HEK293 (cell line): ENCODE data around the gene CCDC57.

ENCODE experiments used
- BCL11B ChIP-seq: fragments of 450-650 bp; formaldehyde crosslinking; IDR thresholded peaks from 2 replicates; pipeline ENCODE4 v1.5.1; 2016; ENCODE audit warnings: low read depth, missing biosample characterization, missing genetic modification characterization
- EGR2 ChIP-seq: fragments of 450-650 bp; formaldehyde crosslinking; IDR thresholded peaks from 2 replicates; pipeline ENCODE4 v1.5.1; 2016; ENCODE audit warnings: low read depth, missing biosample characterization, missing genetic modification characterization
- KLF1 ChIP-seq: fragments of 450-650 bp; formaldehyde crosslinking; IDR thresholded peaks from 2 replicates; pipeline ENCODE4 v1.5.1; 2016; ENCODE audit warnings: missing biosample characterization, missing genetic modification characterization
- KLF9 ChIP-seq: fragments of 450-650 bp; formaldehyde crosslinking; IDR thresholded peaks from 2 replicates; pipeline ENCODE4 v1.5.1; 2016; ENCODE audit warnings: missing biosample characterization, missing genetic modification characterization, low read depth
- SCRT2 ChIP-seq: fragments of 450-650 bp; formaldehyde crosslinking; IDR thresholded peaks from 2 replicates; pipeline ENCODE4 v1.5.1; 2016; ENCODE audit warnings: missing biosample characterization, missing genetic modification characterization
- SP2 ChIP-seq: fragments of 450-650 bp; formaldehyde crosslinking; IDR thresholded peaks from 2 replicates; pipeline ENCODE4 v1.5.1; 2016; ENCODE audit warnings: missing biosample characterization, missing genetic modification characterization
- ZBTB20 ChIP-seq: fragments of 450-650 bp; formaldehyde crosslinking; IDR thresholded peaks from 2 replicates; pipeline ENCODE4 v1.5.1; 2016; ENCODE audit warnings: missing biosample characterization, missing genetic modification characterization
- ZBTB8A ChIP-seq: fragments of 450-650 bp; formaldehyde crosslinking; IDR thresholded peaks from 2 replicates; pipeline ENCODE4 v1.5.1; 2016; ENCODE audit warnings: missing biosample characterization, missing genetic modification characterization
- ZFP3 ChIP-seq: fragments of 450-650 bp; formaldehyde crosslinking; IDR thresholded peaks from 2 replicates; pipeline ENCODE4 v1.5.1; 2016; ENCODE audit warnings: low read depth, missing biosample characterization, missing genetic modification characterization
- ZIC2 ChIP-seq: fragments of 450-650 bp; formaldehyde crosslinking; IDR thresholded peaks from 2 replicates; pipeline ENCODE4 v1.5.1; 2016; ENCODE audit warnings: missing biosample characterization, missing genetic modification characterization
- ZNF114 ChIP-seq: fragments of 450-650 bp; formaldehyde crosslinking; IDR thresholded peaks from 2 replicates; pipeline ENCODE4 v1.5.0; 2017; ENCODE audit warnings: missing biosample characterization, missing genetic modification characterization
- ZNF391 ChIP-seq: fragments of 450-650 bp; formaldehyde crosslinking; IDR thresholded peaks from 2 replicates; pipeline ENCODE4 v1.5.1; 2016; ENCODE audit warnings: low read depth, missing biosample characterization, missing genetic modification characterization, borderline replicate concordance
- ZNF48 ChIP-seq: fragments of 450-650 bp; formaldehyde crosslinking; IDR thresholded peaks from 2 replicates; pipeline ENCODE4 v1.5.1; 2016; ENCODE audit warnings: missing biosample characterization, missing genetic modification characterization
- ZNF777 ChIP-seq: fragments of 450-650 bp; formaldehyde crosslinking; IDR thresholded peaks from 2 replicates; pipeline ENCODE4 v1.5.1; 2017; ENCODE audit warnings: missing biosample characterization, missing genetic modification characterization, borderline replicate concordance
- ZSCAN30 ChIP-seq: fragments of 450-650 bp; IDR thresholded peaks from 2 replicates; pipeline ENCODE4 v1.5.1; 2018; ENCODE audit warnings: missing biosample characterization, mild to moderate bottlenecking, missing genetic modification characterization, moderate library complexity
- TF ChIP-seq, protein P1 (sequence below): fragments of 450-650 bp; formaldehyde crosslinking; IDR thresholded peaks from 2 replicates; pipeline ENCODE4 v1.5.1; 2016; ENCODE audit warnings: missing biosample characterization, missing genetic modification characterization
- TF ChIP-seq, protein P2 (sequence below): fragments of 450-650 bp; formaldehyde crosslinking; optimal IDR thresholded peaks from 2 replicates; pipeline ENCODE3; 2016; ENCODE audit warnings: missing biosample characterization, mild to moderate bottlenecking, missing genetic modification characterization
- TF ChIP-seq, protein P3 (sequence below): fragments of 450-650 bp; formaldehyde crosslinking; IDR thresholded peaks from 2 replicates; pipeline ENCODE4 v1.5.1; 2016; ENCODE audit warnings: missing biosample characterization, missing genetic modification characterization
- TF ChIP-seq, protein P4 (sequence below): fragments of 450-650 bp; formaldehyde crosslinking; IDR thresholded peaks from 2 replicates; pipeline ENCODE4 v1.5.1; 2016; ENCODE audit warnings: missing biosample characterization, missing genetic modification characterization
- TF ChIP-seq, protein P5 (sequence below): fragments of 450-650 bp; formaldehyde crosslinking; IDR thresholded peaks from 2 replicates; pipeline ENCODE4 v1.5.1; 2016; ENCODE audit warnings: missing biosample characterization, missing genetic modification characterization
- TF ChIP-seq, protein P6 (sequence below): fragments of 450-650 bp; formaldehyde crosslinking; IDR thresholded peaks from 2 replicates; pipeline ENCODE4; 2016; ENCODE audit warnings: missing biosample characterization, missing genetic modification characterization
- TF ChIP-seq, protein P7 (sequence below): fragments of 450-650 bp; formaldehyde crosslinking; IDR thresholded peaks from 2 replicates; pipeline ENCODE4 v1.5.1; 2016; ENCODE audit warnings: missing biosample characterization, missing genetic modification characterization
- TF ChIP-seq, protein P8 (sequence below): fragments of 450-650 bp; formaldehyde crosslinking; IDR thresholded peaks from 2 replicates; pipeline ENCODE4 v1.5.1; 2017; ENCODE audit warnings: missing biosample characterization, missing genetic modification characterization

CCDC57 gene

DNA sequence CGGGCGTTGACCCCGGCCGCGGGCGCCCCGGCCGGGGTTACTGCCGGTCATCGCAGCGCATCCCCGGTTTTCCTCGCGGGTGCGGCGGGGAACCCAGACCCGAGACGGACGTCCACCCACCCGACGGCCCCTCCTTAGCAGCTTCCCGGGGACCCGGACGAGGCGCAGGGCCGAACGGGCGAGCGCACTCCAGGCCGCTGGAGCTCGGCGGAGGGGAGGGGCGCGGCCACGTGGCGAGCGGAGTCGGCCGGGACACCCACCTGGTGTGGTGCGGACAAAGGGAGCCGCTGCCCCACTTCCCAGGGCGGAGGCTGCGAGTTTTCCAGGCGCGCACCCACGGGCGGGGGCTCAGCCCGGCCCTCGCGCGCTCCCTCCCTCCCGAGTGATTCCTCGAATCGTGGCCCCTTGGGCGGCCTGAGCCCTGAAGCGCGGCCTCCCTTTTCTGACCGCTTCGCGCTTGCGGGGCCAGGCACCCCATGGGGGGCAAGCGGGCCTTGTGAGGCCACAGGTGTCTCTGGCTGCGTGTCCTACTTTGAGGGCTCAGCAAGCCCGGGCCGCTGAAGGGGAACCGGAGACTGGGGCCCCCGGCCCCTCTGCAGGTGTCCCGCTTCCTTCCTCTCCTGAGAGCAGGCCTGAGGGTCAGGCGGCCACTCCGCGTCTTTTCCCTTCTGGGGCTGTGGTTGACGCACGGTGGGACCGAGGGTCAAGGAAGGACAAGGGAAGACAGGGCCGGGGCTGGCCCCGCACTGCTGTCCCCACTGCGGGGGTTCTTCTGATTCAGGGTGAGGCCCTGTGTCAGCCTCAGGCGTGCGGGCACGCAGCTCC lies 113.5 kb downstream of the CCDC57 start (continued):
- TF ChIP-seq, protein P1, sequence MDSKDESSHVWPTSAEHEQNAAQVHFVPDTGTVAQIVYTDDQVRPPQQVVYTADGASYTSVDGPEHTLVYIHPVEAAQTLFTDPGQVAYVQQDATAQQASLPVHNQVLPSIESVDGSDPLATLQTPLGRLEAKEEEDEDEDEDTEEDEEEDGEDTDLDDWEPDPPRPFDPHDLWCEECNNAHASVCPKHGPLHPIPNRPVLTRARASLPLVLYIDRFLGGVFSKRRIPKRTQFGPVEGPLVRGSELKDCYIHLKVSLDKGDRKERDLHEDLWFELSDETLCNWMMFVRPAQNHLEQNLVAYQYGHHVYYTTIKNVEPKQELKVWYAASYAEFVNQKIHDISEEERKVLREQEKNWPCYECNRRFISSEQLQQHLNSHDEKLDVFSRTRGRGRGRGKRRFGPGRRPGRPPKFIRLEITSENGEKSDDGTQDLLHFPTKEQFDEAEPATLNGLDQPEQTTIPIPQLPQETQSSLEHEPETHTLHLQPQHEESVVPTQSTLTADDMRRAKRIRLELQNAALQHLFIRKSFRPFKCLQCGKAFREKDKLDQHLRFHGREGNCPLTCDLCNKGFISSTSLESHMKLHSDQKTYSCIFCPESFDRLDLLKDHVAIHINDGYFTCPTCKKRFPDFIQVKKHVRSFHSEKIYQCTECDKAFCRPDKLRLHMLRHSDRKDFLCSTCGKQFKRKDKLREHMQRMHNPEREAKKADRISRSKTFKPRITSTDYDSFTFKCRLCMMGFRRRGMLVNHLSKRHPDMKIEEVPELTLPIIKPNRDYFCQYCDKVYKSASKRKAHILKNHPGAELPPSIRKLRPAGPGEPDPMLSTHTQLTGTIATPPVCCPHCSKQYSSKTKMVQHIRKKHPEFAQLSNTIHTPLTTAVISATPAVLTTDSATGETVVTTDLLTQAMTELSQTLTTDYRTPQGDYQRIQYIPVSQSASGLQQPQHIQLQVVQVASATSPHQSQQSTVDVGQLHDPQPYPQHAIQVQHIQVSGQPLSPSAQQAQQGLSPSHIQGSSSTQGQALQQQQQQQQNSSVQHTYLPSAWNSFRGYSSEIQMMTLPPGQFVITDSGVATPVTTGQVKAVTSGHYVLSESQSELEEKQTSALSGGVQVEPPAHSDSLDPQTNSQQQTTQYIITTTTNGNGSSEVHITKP (tag by site-specific recombination), result peak; percentile 35; the same call in 1 of the 2 replicates
- peak; percentile 73 for TF ChIP-seq KLF9
- peak; percentile 59 for TF ChIP-seq EGR2 (tag by site-specific recombination)
- TF ChIP-seq, protein P2, sequence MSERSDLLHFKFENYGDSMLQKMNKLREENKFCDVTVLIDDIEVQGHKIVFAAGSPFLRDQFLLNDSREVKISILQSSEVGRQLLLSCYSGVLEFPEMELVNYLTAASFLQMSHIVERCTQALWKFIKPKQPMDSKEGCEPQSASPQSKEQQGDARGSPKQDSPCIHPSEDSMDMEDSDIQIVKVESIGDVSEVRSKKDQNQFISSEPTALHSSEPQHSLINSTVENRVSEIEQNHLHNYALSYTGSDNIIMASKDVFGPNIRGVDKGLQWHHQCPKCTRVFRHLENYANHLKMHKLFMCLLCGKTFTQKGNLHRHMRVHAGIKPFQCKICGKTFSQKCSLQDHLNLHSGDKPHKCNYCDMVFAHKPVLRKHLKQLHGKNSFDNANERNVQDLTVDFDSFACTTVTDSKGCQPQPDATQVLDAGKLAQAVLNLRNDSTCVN (tag by site-specific recombination), result peak; percentile 88
- TF ChIP-seq, protein P3, sequence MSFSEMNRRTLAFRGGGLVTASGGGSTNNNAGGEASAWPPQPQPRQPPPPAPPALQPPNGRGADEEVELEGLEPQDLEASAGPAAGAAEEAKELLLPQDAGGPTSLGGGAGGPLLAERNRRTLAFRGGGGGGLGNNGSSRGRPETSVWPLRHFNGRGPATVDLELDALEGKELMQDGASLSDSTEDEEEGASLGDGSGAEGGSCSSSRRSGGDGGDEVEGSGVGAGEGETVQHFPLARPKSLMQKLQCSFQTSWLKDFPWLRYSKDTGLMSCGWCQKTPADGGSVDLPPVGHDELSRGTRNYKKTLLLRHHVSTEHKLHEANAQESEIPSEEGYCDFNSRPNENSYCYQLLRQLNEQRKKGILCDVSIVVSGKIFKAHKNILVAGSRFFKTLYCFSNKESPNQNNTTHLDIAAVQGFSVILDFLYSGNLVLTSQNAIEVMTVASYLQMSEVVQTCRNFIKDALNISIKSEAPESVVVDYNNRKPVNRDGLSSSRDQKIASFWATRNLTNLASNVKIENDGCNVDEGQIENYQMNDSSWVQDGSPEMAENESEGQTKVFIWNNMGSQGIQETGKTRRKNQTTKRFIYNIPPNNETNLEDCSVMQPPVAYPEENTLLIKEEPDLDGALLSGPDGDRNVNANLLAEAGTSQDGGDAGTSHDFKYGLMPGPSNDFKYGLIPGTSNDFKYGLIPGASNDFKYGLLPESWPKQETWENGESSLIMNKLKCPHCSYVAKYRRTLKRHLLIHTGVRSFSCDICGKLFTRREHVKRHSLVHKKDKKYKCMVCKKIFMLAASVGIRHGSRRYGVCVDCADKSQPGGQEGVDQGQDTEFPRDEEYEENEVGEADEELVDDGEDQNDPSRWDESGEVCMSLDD (tag by site-specific recombination), result peak; percentile 70
- TF ChIP-seq SCRT2, result peak; percentile 92
- peak; percentile 74 for TF ChIP-seq KLF1 (tag by site-specific recombination)
- TF ChIP-seq, protein P4, sequence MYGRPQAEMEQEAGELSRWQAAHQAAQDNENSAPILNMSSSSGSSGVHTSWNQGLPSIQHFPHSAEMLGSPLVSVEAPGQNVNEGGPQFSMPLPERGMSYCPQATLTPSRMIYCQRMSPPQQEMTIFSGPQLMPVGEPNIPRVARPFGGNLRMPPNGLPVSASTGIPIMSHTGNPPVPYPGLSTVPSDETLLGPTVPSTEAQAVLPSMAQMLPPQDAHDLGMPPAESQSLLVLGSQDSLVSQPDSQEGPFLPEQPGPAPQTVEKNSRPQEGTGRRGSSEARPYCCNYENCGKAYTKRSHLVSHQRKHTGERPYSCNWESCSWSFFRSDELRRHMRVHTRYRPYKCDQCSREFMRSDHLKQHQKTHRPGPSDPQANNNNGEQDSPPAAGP (tag by site-specific recombination), result peak; percentile 77
- peak; percentile 29; the same call in 1 of the 2 replicates for TF ChIP-seq ZSCAN30 (tag by site-specific recombination)
- peak; percentile 9; the same call in 1 of the 2 replicates for TF ChIP-seq SP2
- no peak for TF ChIP-seq ZNF391
- TF ChIP-seq ZNF48 (tag by site-specific recombination), result no peak
- TF ChIP-seq BCL11B, result 0 out of 2 replicates have a peak, but pooled peaks have one; percentile 16
- TF ChIP-seq, protein P5, sequence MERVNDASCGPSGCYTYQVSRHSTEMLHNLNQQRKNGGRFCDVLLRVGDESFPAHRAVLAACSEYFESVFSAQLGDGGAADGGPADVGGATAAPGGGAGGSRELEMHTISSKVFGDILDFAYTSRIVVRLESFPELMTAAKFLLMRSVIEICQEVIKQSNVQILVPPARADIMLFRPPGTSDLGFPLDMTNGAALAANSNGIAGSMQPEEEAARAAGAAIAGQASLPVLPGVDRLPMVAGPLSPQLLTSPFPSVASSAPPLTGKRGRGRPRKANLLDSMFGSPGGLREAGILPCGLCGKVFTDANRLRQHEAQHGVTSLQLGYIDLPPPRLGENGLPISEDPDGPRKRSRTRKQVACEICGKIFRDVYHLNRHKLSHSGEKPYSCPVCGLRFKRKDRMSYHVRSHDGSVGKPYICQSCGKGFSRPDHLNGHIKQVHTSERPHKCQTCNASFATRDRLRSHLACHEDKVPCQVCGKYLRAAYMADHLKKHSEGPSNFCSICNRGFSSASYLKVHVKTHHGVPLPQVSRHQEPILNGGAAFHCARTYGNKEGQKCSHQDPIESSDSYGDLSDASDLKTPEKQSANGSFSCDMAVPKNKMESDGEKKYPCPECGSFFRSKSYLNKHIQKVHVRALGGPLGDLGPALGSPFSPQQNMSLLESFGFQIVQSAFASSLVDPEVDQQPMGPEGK (tag by site-specific recombination), result peak; percentile 65; the same call in 1 of the 2 replicates
- peak; percentile 55; the same call in 1 of the 2 replicates for TF ChIP-seq ZBTB20 (tag by site-specific recombination)
- TF ChIP-seq ZIC2 (tag by site-specific recombination), result peak; percentile 87; the same call in 1 of the 2 replicates
- TF ChIP-seq ZBTB8A (tag by site-specific recombination), result peak; percentile 61; the same call in 1 of the 2 replicates
- TF ChIP-seq ZFP3 (tag by site-specific recombination), result no peak
- TF ChIP-seq, protein P6, sequence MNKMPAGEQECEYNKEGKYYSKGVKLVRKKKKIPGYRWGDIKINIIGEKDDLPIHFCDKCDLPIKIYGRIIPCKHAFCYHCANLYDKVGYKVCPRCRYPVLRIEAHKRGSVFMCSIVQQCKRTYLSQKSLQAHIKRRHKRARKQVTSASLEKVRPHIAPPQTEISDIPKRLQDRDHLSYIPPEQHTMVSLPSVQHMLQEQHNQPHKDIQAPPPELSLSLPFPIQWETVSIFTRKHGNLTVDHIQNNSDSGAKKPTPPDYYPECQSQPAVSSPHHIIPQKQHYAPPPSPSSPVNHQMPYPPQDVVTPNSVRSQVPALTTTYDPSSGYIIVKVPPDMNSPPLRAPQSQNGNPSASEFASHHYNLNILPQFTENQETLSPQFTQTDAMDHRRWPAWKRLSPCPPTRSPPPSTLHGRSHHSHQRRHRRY, result no peak
- TF ChIP-seq, protein P7, sequence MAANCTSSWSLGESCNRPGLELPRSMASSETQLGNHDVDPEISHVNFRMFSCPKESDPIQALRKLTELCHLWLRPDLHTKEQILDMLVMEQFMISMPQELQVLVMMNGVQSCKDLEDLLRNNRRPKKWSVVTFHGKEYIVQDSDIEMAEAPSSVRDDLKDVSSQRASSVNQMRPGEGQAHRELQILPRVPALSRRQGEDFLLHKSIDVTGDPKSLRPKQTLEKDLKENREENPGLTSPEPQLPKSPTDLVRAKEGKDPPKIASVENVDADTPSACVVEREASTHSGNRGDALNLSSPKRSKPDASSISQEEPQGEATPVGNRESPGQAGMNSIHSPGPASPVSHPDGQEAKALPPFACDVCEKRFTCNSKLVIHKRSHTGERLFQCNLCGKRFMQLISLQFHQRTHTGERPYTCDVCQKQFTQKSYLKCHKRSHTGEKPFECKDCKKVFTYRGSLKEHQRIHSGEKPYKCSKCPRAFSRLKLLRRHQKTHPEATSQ (tag by site-specific recombination), result 0 out of 2 replicates have a peak, but pooled peaks have one; percentile 57
- no peak for TF ChIP-seq ZNF777
- TF ChIP-seq, protein P8, sequence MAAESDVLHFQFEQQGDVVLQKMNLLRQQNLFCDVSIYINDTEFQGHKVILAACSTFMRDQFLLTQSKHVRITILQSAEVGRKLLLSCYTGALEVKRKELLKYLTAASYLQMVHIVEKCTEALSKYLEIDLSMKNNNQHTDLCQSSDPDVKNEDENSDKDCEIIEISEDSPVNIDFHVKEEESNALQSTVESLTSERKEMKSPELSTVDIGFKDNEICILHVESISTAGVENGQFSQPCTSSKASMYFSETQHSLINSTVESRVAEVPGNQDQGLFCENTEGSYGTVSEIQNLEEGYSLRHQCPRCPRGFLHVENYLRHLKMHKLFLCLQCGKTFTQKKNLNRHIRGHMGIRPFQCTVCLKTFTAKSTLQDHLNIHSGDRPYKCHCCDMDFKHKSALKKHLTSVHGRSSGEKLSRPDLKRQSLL (tag by site-specific recombination), result no peak
- no peak for TF ChIP-seq ZNF114 (tag by site-specific recombination)
